GM21717 (cell line): ENCODE data around the gene SFXN5.

Experiments used
- ATAC-seq: cut with Tn5 transposase; IDR thresholded peaks from one replicate; pipeline ENCODE4 v1.9.1; 2021; ENCODE audit warnings: mild to moderate bottlenecking, moderate library complexity; ENCODE audit not compliant: unreplicated experiment

SFXN5 gene

DNA sequence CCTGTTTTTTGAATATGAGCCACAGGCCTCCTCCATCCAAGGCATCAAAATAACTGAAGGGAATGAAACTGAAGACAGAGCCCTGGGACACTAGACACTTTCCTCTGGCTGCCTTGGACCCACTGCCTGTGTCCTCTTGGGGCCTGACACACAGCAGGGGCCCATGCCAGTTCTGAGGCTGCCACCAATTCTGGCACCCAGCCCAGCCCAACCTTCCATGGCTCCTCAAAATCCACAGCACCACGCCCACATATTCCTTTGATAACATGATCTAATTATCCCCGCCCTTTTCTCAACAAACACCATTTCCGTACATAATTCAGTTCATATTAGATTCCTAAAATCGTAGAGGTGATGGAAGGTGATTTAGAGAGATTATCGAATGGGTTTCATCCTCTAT lies 90.0 kb downstream of the SFXN5 start:
- ATAC-seq, result no peak

DNA sequence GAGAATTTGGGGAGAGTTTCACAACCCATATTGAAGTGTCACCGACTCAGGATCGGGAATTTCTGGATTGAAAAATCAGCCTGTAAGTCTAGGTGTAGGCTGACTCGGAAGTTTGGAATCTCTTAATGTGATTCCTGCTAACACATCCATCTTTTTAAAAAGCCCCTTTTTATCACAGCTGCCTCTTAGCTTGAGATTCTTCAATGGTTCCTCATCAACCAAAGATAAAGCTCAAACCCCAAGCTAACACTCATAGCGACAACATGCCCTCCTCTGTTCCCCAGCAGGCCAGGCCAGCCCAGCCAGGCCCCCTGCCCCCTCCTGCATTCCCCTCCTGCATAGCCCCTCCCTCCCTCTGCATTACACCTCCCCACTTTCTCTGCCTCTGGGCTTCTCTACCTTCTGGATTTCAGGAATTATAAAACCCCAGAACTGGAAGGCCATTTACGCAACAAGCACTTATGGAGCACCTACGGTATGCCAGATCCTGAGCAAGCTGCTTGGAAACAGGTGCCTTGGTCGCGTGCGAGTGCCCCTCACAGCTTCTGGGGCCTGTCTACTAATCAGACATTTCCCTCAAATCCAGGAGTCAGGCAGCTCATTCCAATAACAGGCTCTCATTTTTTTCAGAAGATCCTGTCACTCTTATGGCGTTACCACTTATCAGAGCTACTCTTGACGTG lies 90.8 kb downstream of the SFXN5 start:
- no peak for ATAC-seq

DNA sequence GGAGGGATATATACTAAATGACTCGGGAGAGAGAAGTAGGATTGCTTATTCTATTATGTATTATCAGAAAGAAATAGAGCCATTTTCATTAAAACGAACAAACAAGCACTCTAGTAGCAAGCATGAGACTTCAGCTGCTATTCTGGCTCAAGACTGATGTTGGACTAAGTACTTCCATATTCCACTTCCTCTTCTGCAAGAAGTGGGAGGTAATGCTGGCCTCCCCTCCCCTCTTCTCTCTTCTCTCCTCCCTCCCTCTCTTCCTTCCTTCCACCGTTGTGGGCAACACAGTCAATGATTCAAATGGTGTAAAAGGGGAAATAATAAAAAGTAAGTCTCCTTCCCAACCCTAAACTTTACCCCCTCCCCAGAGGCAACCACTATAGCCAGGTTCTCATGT lies 91.6 kb downstream of the SFXN5 start:
- no peak for ATAC-seq

- no peak for ATAC-seq
Observed at GRCh38 chr2:72975017-72975416, 96.5 kb downstream of the SFXN5 start.

GRCh38 chr2:72974436-72974754 lies 97.1 kb downstream of the SFXN5 start:
- ATAC-seq, result no peak

GRCh38 chr2:72973566-72974435 lies 97.7 kb downstream of the SFXN5 start:
- no peak for ATAC-seq

DNA sequence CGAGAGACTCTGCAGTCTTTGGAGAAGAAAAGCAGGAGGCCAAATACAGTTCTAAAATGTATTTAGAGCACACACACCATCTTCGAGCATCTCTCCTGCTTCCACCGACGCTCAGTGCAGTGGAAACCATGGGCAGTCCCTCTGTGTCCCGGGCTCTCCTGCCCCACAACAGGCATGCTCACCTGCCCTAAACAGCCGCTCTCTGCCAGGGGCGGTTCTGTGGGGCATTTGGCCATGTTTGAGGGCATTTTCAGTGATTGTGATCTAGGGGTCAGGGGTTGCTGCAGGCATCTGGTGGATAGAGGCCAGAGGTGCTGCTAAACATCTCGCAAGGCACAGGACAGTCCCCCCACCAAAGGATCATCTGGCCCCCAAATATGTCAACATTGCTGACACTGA lies 98.4 kb downstream of the SFXN5 start:
- ATAC-seq, result no peak

GRCh38 chr2:72972352-72973136 lies 99.0 kb downstream of the SFXN5 start:
- no peak for ATAC-seq

- ATAC-seq, result no peak
Observed at GRCh38 chr2:72971036-72971435, 100.5 kb downstream of the SFXN5 start.

GRCh38 chr2:72969706-72970105 lies 101.8 kb downstream of the SFXN5 start:
- ATAC-seq, result no peak

GRCh38 chr2:72968286-72968685 lies 103.2 kb downstream of the SFXN5 start:
- no peak for ATAC-seq

- ATAC-seq, result no peak
Observed at GRCh38 chr2:72965770-72966450, 105.6 kb downstream of the SFXN5 start.

DNA sequence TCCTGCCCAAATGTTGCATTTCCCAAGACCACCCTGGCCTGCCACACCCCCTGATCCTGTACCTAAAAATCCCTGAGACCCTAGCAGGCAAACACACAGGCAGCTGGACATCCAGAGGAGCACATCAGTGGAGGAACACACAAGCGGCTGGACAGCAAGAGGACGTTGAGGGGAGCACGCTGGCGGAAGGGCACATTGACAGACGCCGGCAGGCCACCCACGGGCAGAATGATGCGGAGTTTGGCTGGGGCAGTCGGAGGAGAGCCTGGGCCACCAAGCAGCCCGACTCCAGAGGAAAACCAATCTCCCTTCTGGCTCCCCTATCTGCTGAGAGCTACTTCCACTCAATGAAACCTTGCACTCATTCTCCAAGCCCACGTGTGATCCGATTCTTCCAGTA lies 106.5 kb downstream of the SFXN5 start:
- ATAC-seq, result no peak

- ATAC-seq, result no peak
Observed at GRCh38 chr2:72964146-72964525, 107.4 kb downstream of the SFXN5 start.

- no peak for ATAC-seq
Observed at GRCh38 chr2:72963423-72964145, 107.9 kb downstream of the SFXN5 start.

GRCh38 chr2:72962911-72963310 lies 108.6 kb downstream of the SFXN5 start:
- ATAC-seq, result no peak

DNA sequence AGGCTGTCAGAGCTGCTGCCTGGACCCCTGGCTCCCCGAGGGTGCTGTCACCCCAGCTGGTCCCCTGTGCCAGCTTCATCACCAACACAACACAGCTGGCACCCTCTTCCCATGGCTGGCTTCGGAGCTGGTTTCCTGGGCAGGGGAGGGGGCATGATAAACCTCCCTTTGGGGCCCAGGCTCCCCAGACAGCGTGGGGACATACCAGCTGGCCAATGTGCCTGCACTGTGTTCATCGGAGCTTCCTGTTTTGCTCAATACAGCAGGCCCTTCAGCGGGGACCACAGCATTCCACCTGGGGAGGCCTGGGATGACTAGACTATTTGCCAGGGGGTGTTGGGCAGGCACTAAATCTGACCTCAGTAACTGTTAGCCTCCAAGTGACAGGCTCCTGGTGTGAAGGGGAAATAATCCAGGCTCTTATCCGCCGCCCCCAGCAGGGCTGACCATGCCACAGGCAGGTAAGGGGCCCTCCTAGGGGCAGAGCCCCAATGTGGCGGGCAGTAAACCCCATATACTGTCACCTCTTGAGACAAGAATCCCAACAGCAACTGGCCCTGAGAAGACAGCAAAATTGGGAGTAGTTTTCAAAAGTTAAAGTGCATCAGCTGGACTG lies 109.6 kb downstream of the SFXN5 start:
- ATAC-seq, result no peak

- no peak for ATAC-seq
Observed at GRCh38 chr2:72961036-72961720, 110.3 kb downstream of the SFXN5 start.
